COLO668 (cell line): ENCODE data around the gene KDM4B.
"Not testable (repeated sequence)": the region's sequence is repeated elsewhere in the genome, so short reads cannot be mapped to it uniquely, and the experiment has no call there.

ENCODE experiments used
- DNase-seq: peaks from one replicate; lab custom pipeline; 2025; ENCODE audit not compliant: unreplicated experiment; lab: John Stamatoyannopoulos, UW

KDM4B gene

DNA sequence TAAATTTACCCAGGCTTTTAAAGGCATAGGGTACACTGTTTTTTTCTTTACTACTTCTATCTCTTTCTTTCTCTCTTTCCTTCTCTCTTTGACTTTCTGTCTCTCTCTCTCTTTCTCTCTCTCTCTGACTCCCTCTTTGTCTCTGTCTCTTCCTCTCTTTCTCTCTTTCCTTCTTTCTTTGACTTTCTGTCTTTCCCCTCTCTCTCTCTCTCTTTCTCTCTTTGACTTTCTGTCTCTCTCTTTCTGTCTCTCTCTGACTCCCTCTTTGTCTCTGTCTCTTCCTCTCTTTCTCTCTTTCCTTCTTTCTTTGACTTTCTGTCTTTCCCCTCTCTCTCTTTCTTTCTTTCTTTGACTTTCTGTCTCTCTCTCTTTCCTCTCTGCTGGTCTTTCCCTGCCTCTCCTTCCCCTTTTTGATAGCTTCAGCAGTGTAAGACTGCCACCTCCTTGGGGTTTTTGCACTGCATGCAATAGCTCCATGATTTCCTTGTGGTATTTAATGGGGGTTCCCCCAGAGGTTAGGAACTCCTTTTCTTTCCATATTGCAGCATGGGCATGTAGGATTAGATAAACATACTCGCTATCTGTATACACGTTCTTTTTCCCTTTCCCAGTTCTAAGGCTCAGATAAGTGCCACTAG, 191.4 kb downstream of the KDM4B start:
- DNase-seq = not testable (repeated sequence)

GRCh38 chr19:5164845-5165696, 196.2 kb downstream of the KDM4B start:
- not testable (repeated sequence) for DNase-seq

DNA sequence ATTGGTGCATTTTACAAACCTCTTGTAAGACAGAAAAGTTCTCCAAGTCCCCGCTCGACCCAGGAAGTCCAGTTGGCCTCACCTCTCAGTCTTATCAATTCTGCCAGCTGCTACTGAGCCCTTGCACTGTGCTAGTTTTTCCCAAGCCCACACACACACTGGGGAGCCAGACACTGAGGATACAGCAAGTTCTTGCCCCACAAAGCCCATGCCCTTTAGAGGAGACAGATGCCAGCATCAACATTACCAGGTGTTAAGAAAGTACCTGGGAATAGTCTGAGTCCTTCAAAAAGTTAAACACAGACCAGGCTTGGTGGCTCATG, 196.7 kb downstream of the KDM4B start:
- no peak for DNase-seq

DNA sequence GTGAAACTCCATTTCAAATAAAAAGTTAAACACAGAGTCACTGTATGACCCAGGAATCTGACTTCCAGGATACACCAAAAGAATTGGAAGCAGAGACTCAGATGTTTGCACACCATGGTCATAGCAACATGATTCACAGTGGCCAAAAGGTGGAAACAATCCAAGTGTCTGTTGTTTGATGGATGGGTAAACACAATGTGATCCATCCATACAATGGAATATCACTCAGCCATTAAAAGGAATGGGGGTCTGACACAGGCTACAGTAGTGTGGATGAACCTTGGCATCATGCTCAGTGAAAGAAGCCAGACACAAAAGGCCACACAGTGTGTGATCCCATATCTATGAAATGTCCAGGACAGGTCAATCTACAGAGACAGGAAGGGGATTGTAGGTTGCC, 197.3 kb downstream of the KDM4B start:
- no peak for DNase-seq

DNA sequence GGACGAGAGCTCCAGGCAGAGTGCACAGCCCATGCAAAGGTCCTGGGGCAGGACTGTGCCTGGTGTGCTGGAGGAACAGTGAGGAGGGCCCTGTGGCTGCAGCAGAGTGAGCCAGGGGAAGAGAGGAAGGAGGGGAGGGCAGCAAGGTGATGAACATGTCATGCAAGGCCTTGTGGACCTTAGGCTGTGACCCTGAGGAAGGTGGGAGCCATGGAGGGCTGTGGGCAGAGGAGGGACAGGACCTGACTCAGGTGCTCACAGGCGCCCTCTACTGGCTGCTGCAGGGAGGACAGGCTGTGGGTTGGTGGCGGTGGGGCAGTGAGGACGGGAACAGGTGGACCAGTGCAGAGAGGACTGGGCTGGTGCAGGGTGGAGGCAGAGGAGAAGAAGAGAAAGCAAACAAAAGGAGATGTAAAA, 201.4 kb downstream of the KDM4B start:
- peak; percentile 14 for DNase-seq

DNA sequence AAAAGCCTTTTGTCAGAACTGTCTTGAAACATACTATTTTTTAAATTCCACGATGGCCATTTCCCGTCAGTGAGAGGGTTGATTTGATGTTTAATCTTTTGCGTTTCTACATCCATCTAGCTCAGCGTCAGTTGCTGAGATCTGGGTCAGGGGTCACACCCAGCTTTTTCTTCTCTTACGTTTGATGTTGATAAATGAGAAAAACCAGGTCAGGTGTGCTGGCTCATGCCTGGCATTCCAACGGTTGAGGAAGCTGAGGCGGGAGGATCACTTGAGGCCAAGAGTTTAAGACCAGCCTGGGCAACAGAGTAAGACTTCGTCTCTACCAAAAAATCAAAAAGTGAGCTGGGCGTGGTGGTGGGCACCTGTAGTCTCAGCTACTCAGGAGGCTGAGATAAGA, 202.8 kb downstream of the KDM4B start:
- DNase-seq = no peak

GRCh38 chr19:5172859-5173630, 204.1 kb downstream of the KDM4B start:
- DNase-seq = no peak

DNA sequence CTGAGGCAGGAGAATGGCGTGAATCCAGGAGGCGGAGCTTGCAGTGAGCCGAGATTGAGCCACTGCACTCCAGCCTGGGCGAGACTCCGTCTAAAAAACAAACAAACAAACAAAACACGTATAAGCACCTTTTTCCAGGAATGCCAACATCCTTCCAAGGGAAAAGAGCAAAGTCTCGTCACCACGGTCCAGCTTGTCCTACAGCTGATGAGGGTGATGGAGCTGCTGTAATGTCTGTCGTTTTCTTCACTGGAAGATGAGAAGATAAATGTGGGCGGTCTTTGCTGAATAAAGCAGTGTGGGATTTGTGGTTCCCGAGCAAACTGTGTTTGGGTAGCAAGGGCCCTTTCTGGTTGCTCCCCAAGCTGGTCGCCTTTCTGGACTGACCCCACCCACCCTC, 205.1 kb downstream of the KDM4B start:
- DNase-seq = no peak

GRCh38 chr19:5177745-5178450, 209.0 kb downstream of the KDM4B start:
- DNase-seq = no peak

DNA sequence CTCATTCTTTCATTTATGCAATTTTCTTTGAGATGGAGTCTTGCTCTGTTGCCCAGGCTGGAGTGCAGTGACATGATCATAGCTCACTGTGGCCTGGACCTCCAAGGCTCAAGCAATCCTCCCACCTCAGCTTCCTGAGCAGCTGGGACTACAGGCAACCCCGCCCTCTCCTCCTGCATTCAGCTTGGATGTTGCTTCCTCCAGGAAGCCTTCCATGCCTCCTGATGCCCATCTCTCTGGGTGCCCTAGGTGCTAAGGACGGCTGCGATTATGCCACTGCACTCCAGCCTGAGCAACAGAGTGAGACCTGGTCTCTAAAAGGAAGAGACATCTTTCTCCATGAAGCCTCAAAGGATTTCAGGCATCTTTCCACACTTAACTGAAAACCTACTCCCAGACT, 209.9 kb downstream of the KDM4B start:
- no peak for DNase-seq

DNA sequence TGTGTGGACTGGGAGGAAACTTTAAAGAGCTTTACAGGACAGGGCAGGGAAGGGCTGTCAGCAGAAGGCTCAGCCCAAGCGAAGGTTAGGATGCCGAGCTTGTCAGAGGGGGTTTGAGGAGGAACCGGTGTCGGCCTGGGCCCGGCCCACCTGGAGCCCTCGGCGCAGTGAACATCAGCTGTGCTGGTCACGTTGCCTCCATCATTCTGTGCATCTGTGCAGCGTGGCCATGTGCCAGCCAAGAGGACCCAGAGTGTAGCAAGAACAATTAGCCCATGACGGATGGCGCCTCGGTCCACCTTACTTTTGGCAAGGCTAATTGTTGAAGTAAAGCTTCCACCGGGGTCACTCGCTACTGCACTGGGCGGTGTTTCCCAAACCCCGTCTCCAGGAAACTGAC, 210.3 kb downstream of the KDM4B start:
- no peak for DNase-seq

- DNase-seq = no peak
Measured at GRCh38 chr19:5181329-5181728, 212.4 kb downstream of the KDM4B start.

DNA sequence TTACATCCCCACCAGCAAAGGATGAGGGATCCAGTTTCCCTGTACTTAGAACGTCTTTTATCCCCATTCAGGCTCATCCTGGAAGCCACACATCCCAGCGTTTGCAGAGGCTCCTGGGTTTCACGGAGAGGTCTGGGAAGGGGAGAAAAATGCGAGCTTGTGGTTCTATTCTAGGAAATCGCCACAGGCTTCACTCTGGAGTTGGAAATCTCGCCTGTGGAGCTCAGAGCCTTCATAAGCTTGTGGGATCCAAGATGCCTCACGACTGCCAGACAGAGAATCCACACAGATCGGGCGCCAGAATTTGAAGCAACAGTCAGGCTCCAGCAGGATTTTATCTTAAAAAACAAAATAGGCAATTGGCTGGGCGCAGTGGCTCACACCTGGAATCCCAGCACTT, 213.8 kb downstream of the KDM4B start:
- DNase-seq = no peak

DNA sequence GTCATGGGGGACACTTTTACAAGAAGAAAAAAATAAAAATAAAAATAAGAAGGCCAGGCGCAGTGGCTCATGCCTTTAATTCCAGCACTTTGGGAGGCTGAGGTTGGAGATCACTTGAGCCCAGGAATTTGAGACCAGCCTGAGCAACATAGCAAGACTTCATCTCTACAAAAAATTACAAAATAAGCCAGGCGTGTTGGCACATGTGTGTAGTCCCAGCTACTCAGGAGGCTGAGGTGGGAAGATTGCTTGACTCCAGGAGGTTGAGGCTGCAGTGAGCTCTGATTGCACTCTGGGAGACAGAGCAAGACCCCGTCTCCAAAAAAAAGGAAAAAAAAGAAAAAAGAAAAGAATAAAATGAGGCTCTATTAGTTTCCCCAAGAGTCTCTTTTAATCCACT, 214.7 kb downstream of the KDM4B start:
- no peak for DNase-seq

GRCh38 chr19:5184930-5185329, 216.0 kb downstream of the KDM4B start:
- no peak for DNase-seq

DNA sequence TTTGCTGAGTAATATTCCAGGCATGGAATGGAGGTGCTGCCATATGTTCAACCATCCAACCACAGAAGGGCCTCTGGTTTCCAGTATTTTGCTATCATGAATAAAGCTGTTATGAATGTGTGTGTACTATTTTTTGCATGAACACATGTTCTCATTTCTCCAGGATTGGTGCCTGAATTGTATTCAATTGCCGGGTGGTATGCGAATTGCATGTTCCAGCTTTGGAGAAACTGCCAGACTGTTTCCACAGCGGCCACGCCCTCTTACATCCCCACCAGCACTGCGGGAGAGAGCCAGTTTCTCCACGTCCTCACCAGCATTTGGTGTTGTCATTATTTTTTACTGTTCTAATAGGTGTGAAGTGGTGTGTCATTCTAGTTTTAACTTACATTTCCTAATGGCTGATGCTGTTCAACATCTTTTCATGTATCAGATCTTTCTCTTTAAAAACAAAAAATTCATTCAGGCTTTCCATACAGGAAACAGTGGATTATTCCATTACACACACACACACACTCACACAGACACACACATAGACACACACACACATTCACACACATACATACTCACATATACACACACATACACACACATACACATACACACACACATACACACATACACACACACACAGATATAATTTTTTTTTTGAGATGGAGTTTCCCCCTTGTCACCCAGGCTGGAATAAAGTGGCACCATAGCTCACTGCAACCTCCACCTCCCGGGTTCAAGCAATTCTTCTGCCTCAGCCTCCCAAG, 217.6 kb downstream of the KDM4B start:
- DNase-seq = no peak

DNA sequence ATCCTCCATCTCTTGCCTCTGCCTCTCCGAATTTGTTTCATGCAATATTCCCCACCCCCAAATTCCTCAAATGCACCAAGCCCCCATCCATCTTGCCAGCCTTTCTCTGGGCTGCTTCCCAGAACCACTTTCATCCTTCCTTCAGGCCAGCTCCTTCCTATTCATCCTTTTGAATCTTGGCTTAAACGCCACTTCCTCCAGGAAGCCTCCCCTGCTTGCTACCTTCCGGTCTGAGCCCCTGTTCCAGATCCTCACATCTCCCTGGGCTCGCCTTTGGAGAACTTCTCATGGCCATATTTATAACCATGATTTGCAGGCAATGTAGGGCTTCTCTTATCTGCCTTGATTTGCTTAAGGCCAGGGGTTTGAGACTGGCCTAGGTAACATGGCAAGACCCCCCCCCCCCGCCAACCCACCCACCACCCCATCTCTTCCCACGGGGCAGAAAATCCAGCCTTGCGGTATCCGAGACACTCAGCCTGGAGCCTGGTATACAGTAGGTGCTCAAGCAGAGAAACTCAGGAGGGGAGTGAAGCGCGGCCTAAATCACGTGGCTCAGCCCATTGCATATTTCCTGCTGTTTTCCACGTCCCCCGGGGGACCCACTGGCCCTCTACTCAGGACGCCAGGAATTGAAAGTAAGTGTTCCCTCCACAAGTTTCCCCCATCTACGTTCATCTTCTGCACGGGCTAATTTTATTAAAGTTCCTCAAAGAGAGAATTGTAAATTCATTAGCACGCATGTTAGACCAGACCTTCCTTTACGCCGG, 219.8 kb downstream of the KDM4B start:
- DNase-seq = no peak

- DNase-seq = no peak
Measured at GRCh38 chr19:5189318-5189607, 220.3 kb downstream of the KDM4B start.

DNA sequence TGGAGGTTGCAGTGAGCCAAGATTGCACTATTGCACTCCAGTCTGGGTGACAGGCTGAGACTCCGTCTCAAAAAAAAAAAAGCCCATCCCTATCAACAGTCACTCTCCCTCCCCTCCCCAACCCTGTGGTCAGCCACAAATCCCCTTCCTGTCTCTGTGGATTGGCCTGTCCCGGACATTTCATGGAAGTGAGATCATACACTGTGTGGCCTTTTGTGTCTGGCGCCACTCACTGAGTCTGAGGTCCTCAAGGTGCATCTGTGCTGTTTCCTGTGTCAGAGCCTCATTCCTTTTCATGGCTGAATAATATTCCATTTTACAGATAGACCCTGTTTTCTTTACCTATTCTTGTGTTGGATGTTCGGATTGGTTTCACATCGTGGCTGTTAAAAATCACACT, 222.2 kb downstream of the KDM4B start:
- DNase-seq = no peak

GRCh38 chr19:5192568-5192967, 223.7 kb downstream of the KDM4B start:
- no peak for DNase-seq
